ENCODE measurements around the gene TGOLN2. TPM values are rescaled to one million over a fixed set of nuclear protein-coding genes. Genes with fewer than 3 reads are reported as not detected.

Gene TGOLN2
- total RNA-seq, 1 experiment from 2014 or later = 43.7 TPM

GRCh38 chr2:85355073-85355410 lies 27.3 kb upstream of the TGOLN2 start:
- H3K27me3 Mint-ChIP-seq (ENCODE audit: low read depth) = no peaks in the 10 kb centered on the region
- ATAC-seq (no peak; the same call in 1 of the 2 replicates), DNase-seq (ENCODE audit: low spot score) (no peak)
- TF ChIP-seq ESRRA (CRISPR knock-in tag; IDR thresholded peaks at IDR 0.05; ENCODE audit: borderline replicate concordance) (no peak), CREB1 (CRISPR knock-in tag; IDR thresholded peaks at IDR 0.05) (no peak), AFF4 (CRISPR knock-in tag; IDR thresholded peaks at IDR 0.05; ENCODE audit: borderline replicate concordance) (no peak)
- no peaks in the 10 kb centered on the region for H3K9me3 Mint-ChIP-seq
- H3K4me3 Mint-ChIP-seq = peak overlapping the region; percentile 100
- peaks cover 20% of the 10 kb centered on the region for H3K36me3 Mint-ChIP-seq
- H3K27ac Mint-ChIP-seq = peak overlapping the region; percentile 96
- CTCF ChIA-PET = interaction anchor here (1.0 to 1.9 kb wide), 8 partner anchors 12 to 289 kb away, joined by 3 to 11 read pairs (median 4); no protein-coding TSS in a partner anchor
- POLR2A ChIA-PET = interaction anchor here (1.0 to 1.4 kb wide), 7 partner anchors 10 to 257 kb away, joined by 3 to 11 read pairs (median 4); partner anchors contain the start of genes C2orf68, MAT2A, SH2D6 and TGOLN2
- H3K4me1 Mint-ChIP-seq = peaks cover 16% of the 10 kb centered on the region

- Mint-ChIP-seq H3K4me3 (peak within 1 kb of the TSS; percentile 100), H3K36me3 (peaks cover 22% of the 10 kb centered on the region), H3K27ac (peak within 1 kb of the TSS; percentile 96), H3K9me3 (no peaks in the 10 kb centered on the region), H3K27me3 (ENCODE audit: low read depth) (no peaks in the 10 kb centered on the region), H3K4me1 (peaks cover 16% of the 10 kb centered on the region)
- TF ChIP-seq IRF1 (CRISPR knock-in tag; IDR thresholded peaks at IDR 0.05) (0 out of 2 replicates have a peak, but pooled peaks have one; percentile 15), GTF2I (CRISPR knock-in tag; conservative IDR thresholded peaks at IDR 0.05) (peak; percentile 79; the same call in 1 of the 2 replicates), FOXJ3 (CRISPR knock-in tag; IDR thresholded peaks at IDR 0.05; ENCODE audit: borderline replicate concordance) (no peak), CREM (CRISPR knock-in tag; IDR thresholded peaks at IDR 0.05) (peak; percentile 19; the same call in 1 of the 2 replicates), SP1 (CRISPR knock-in tag; conservative IDR thresholded peaks at IDR 0.05) (peak; percentile 87), ZNF121 (CRISPR knock-in tag; IDR thresholded peaks at IDR 0.05) (peak; percentile 97), ZNF317 (CRISPR knock-in tag; IDR thresholded peaks at IDR 0.05; ENCODE audit: borderline replicate concordance, low read depth) (0 out of 2 replicates have a peak, but pooled peaks have one; percentile 13), ATF6 (CRISPR knock-in tag; IDR thresholded peaks at IDR 0.05) (no peak), FOXK1 (CRISPR knock-in tag; IDR thresholded peaks at IDR 0.05) (0 out of 2 replicates have a peak, but pooled peaks have one; percentile 16), E2F4 (CRISPR knock-in tag; IDR thresholded peaks at IDR 0.05; ENCODE audit: borderline replicate concordance, low read depth) (no peak), GABPB1 (CRISPR knock-in tag; IDR thresholded peaks at IDR 0.05) (peak; percentile 31), ZMAT4 (CRISPR knock-in tag; IDR thresholded peaks at IDR 0.05) (no peak), GRHL2 (CRISPR knock-in tag; IDR thresholded peaks at IDR 0.05; ENCODE audit: insufficient replicate concordance, severe bottlenecking) (no peak)
- ChIA-PET CTCF (interaction anchor here (0.8 to 1.9 kb wide), 10 partner anchors 12 to 288 kb away, joined by 3 to 11 read pairs (median 4); no protein-coding TSS in a partner anchor), POLR2A (interaction anchor here (1.0 to 1.4 kb wide), 7 partner anchors 11 to 258 kb away, joined by 3 to 11 read pairs (median 4); partner anchors contain the start of genes C2orf68, MAT2A, SH2D6 and TGOLN2)
- ATAC-seq (peak; percentile 99), DNase-seq (ENCODE audit: low spot score) (peak; percentile 95)
Observed at GRCh38 chr2:85354286-85355072, 26.7 kb upstream of the TGOLN2 start, which contains the start of the genes ELMOD3 and RETSAT. Gene ELMOD3, plus strand, starts transcription at chr2:85354769. Its CDS starts 2,430 bp downstream, at chr2:85357199. Gene RETSAT, minus strand, starts transcription at chr2:85354528. Its CDS starts 21 bp downstream, at chr2:85354507.
